Measurements from ENCODE around the gene ELL.

The ELL gene

GRCh38 chr19:18469069-18469846 lies 52.6 kb downstream of the ELL start:
- Mint-ChIP-seq H3K27ac (no peak overlapping the region), H3K4me1 (ENCODE audit: low read depth) (peaks cover 12% of the 10 kb centered on the region), H3K27me3 (ENCODE audit: low read depth) (no peaks in the 10 kb centered on the region), H3K9me3 (no peaks in the 10 kb centered on the region), H3K4me3 (no peak overlapping the region), H3K36me3 (ENCODE audit: low read depth) (peaks cover 10% of the 10 kb centered on the region)
- DNase-seq (ENCODE audit: low spot score) = peak; percentile 47

GRCh38 chr19:18468517-18468916 lies 53.4 kb downstream of the ELL start:
- H3K27me3 Mint-ChIP-seq (ENCODE audit: low read depth) = no peaks in the 10 kb centered on the region
- H3K9me3 Mint-ChIP-seq = no peaks in the 10 kb centered on the region
- no peak overlapping the region for H3K4me3 Mint-ChIP-seq
- no peak overlapping the region for H3K27ac Mint-ChIP-seq
- H3K4me1 Mint-ChIP-seq (ENCODE audit: low read depth) = peaks cover 13% of the 10 kb centered on the region
- H3K36me3 Mint-ChIP-seq (ENCODE audit: low read depth) = peaks cover 10% of the 10 kb centered on the region
- DNase-seq (ENCODE audit: low spot score) = no peak

- no peak for DNase-seq (ENCODE audit: low spot score)
- peaks cover 12% of the 10 kb centered on the region for H3K36me3 Mint-ChIP-seq (ENCODE audit: low read depth)
- no peaks in the 10 kb centered on the region for H3K27me3 Mint-ChIP-seq (ENCODE audit: low read depth)
- H3K27ac Mint-ChIP-seq = peak overlapping the region; percentile 9
- H3K4me1 Mint-ChIP-seq (ENCODE audit: low read depth) = peaks cover 13% of the 10 kb centered on the region
- H3K9me3 Mint-ChIP-seq = no peaks in the 10 kb centered on the region
- no peak overlapping the region for H3K4me3 Mint-ChIP-seq
Observed at GRCh38 chr19:18467978-18468377, 53.9 kb downstream of the ELL start.

- Mint-ChIP-seq H3K27me3 (ENCODE audit: low read depth) (no peaks in the 10 kb centered on the region), H3K9me3 (no peaks in the 10 kb centered on the region), H3K36me3 (ENCODE audit: low read depth) (peaks cover 18% of the 10 kb centered on the region), H3K4me1 (ENCODE audit: low read depth) (peaks cover 13% of the 10 kb centered on the region), H3K4me3 (no peak overlapping the region), H3K27ac (no peak overlapping the region)
- no peak for DNase-seq (ENCODE audit: low spot score)
Observed at GRCh38 chr19:18466354-18466753, 55.5 kb downstream of the ELL start.

DNA sequence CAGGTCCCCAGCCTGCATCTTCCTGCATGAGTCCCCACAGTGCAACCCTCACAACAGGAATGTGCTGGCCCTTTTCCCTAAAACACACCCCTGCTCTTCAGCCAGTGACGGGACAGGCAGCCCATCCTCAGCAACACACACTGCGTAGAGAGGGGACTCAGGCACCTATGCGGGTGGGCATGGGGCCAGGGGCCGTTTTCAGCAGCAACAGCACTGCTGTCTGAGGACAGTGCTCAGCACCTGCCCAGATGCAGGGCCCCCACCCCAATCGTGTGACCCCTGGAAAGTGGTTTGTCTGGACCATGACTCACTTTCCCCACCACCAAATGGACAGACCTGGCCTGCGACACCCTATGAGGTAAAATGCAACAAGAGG lies 55.9 kb downstream of the ELL start:
- H3K36me3 Mint-ChIP-seq (ENCODE audit: low read depth) = peaks cover 19% of the 10 kb centered on the region
- H3K4me1 Mint-ChIP-seq (ENCODE audit: low read depth) = peaks cover 13% of the 10 kb centered on the region
- no peaks in the 10 kb centered on the region for H3K27me3 Mint-ChIP-seq (ENCODE audit: low read depth)
- H3K27ac Mint-ChIP-seq = no peak overlapping the region
- no peak overlapping the region for H3K4me3 Mint-ChIP-seq
- no peaks in the 10 kb centered on the region for H3K9me3 Mint-ChIP-seq
- no peak for DNase-seq (ENCODE audit: low spot score)

- Mint-ChIP-seq H3K4me1 (ENCODE audit: low read depth) (peaks cover 13% of the 10 kb centered on the region), H3K4me3 (no peak overlapping the region), H3K36me3 (ENCODE audit: low read depth) (peaks cover 21% of the 10 kb centered on the region), H3K27me3 (ENCODE audit: low read depth) (no peaks in the 10 kb centered on the region), H3K27ac (peak overlapping the region; percentile 8), H3K9me3 (no peaks in the 10 kb centered on the region)
- no peak for DNase-seq (ENCODE audit: low spot score)
Observed at GRCh38 chr19:18465214-18465963, 56.5 kb downstream of the ELL start.

- DNase-seq (ENCODE audit: low spot score) = no peak
- Mint-ChIP-seq H3K27ac (peak overlapping the region; percentile 57), H3K27me3 (ENCODE audit: low read depth) (no peaks in the 10 kb centered on the region), H3K9me3 (no peaks in the 10 kb centered on the region), H3K36me3 (ENCODE audit: low read depth) (peaks cover 21% of the 10 kb centered on the region), H3K4me3 (no peak overlapping the region), H3K4me1 (ENCODE audit: low read depth) (peaks cover 11% of the 10 kb centered on the region)
Observed at GRCh38 chr19:18464646-18465045, 57.2 kb downstream of the ELL start.

DNA sequence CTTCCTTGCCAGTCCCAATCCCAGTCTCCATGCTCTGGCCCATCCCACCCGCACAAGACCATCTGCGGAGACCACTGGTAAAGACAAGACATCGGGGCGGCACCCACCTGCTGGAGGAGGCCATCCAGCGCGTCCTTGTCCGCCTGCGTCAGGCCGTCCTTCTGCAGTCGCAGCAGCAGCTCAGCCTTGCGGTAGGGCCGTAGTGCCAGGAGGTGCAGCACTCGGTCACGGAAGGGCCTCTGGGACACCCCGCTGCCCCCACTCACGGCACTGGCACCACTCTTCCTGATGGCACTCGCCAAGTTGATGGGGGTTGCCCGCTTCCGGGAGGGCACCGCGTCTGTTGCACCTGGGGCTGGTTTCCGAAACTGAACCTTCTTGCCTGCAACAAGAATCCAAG lies 60.4 kb downstream of the ELL start:
- Mint-ChIP-seq H3K36me3 (ENCODE audit: low read depth) (peaks cover 19% of the 10 kb centered on the region), H3K4me1 (ENCODE audit: low read depth) (peaks cover 6% of the 10 kb centered on the region), H3K4me3 (no peak overlapping the region), H3K9me3 (no peaks in the 10 kb centered on the region), H3K27ac (no peak overlapping the region), H3K27me3 (ENCODE audit: low read depth) (no peaks in the 10 kb centered on the region)
- DNase-seq (ENCODE audit: low spot score) = no peak

DNA sequence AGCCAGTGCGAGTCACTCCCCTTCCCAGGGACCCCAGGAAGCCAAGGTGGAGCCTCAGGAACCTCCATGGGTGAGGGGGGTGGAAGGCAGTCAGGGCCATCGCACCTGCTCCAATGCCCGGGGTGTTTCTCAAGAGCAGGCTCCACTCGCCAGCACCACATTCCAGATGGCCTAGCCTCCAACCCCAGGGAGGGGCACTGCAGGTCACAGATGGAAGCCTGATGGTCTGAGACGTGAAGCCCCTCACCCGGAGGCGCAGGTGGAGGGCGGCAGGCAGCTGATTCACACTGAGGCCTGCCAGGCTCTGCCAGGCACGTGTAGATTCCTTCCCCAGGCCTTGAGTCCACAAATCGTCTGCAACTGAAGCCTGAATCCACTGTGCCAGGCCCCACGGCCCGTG lies 61.0 kb downstream of the ELL start:
- DNase-seq (ENCODE audit: low spot score) = no peak
- H3K9me3 Mint-ChIP-seq = no peaks in the 10 kb centered on the region
- no peaks in the 10 kb centered on the region for H3K27me3 Mint-ChIP-seq (ENCODE audit: low read depth)
- peaks cover 24% of the 10 kb centered on the region for H3K36me3 Mint-ChIP-seq (ENCODE audit: low read depth)
- no peak overlapping the region for H3K27ac Mint-ChIP-seq
- H3K4me3 Mint-ChIP-seq = no peak overlapping the region
- H3K4me1 Mint-ChIP-seq (ENCODE audit: low read depth) = peaks cover 6% of the 10 kb centered on the region

GRCh38 chr19:18457483-18458331 lies 64.2 kb downstream of the ELL start:
- peaks cover 19% of the 10 kb centered on the region for H3K36me3 Mint-ChIP-seq (ENCODE audit: low read depth)
- no peak overlapping the region for H3K4me3 Mint-ChIP-seq
- H3K9me3 Mint-ChIP-seq = no peaks in the 10 kb centered on the region
- no peak overlapping the region for H3K27ac Mint-ChIP-seq
- DNase-seq (ENCODE audit: low spot score) = no peak
- no peaks in the 10 kb centered on the region for H3K27me3 Mint-ChIP-seq (ENCODE audit: low read depth)
- H3K4me1 Mint-ChIP-seq (ENCODE audit: low read depth) = no peaks in the 10 kb centered on the region

GRCh38 chr19:18456974-18457373 lies 64.9 kb downstream of the ELL start:
- Mint-ChIP-seq H3K4me1 (ENCODE audit: low read depth) (no peaks in the 10 kb centered on the region), H3K27me3 (ENCODE audit: low read depth) (no peaks in the 10 kb centered on the region), H3K27ac (no peak overlapping the region), H3K9me3 (no peaks in the 10 kb centered on the region), H3K36me3 (ENCODE audit: low read depth) (peaks cover 20% of the 10 kb centered on the region), H3K4me3 (no peak overlapping the region)
- no peak for DNase-seq (ENCODE audit: low spot score)

DNA sequence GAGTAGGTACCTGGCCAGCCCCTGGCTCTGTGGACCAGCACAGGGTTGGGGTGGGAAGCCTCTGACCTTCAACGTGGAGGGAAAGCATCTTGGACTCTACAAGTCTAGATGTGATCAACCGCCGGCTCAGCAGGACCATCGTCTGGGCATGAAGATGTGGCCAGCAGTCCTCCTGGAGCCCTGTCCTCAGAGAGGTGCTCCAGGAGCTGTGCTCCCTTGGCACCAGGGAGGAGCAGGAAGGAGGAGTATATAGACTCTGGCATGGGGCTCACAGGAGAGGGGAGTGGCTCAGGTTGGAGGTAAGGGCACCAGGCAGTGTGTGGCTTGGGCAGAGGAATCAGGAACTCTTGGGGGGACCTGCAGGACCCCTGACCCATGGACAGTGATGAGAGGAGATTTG lies 65.6 kb downstream of the ELL start:
- H3K27ac Mint-ChIP-seq = no peak overlapping the region
- no peaks in the 10 kb centered on the region for H3K27me3 Mint-ChIP-seq (ENCODE audit: low read depth)
- no peak for DNase-seq (ENCODE audit: low spot score)
- H3K36me3 Mint-ChIP-seq (ENCODE audit: low read depth) = peaks cover 15% of the 10 kb centered on the region
- no peaks in the 10 kb centered on the region for H3K9me3 Mint-ChIP-seq
- H3K4me1 Mint-ChIP-seq (ENCODE audit: low read depth) = no peaks in the 10 kb centered on the region
- no peak overlapping the region for H3K4me3 Mint-ChIP-seq

DNA sequence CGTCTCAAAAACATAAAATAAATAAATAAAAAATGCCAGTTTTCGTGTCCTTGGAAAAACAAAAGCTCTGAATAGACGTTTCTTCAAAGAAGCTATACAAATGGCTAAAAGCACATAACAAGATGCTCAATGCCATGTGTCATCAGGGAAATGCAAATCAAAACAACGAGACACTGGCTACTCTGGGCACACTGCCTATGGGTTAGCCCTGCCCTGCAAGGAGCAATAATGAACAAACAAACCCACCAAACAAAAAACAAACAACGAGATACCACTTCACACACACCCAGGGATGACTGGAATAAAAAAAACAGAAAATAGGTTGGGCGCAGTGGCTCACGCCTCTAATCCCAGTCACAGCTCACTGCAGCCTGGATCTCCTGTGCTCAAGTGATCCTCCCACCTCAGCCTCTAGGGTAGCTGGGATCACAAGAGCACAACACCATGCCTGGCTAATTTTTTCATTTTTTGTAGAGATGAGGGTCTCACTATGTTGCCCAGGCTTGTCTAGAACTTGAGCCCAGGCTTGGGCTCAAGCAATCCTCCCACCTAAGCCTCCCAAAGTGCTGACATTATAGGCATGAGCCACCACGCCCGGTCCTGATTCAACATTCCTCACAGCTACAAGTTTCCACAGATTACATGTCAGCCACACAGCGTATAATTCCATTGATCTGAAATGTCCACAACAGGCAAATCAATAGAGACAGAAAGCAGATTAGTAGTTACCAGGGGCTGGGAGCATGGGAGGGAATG lies 68.4 kb downstream of the ELL start:
- no peak overlapping the region for H3K27ac Mint-ChIP-seq

More for the DNA sequence above, 68.4 kb downstream of the ELL start:
- Mint-ChIP-seq H3K27me3 (ENCODE audit: low read depth) (no peaks in the 10 kb centered on the region), H3K4me3 (no peak overlapping the region), H3K4me1 (ENCODE audit: low read depth) (peaks cover 4% of the 10 kb centered on the region), H3K9me3 (no peaks in the 10 kb centered on the region), H3K36me3 (ENCODE audit: low read depth) (peaks cover 20% of the 10 kb centered on the region)
- no peak for DNase-seq (ENCODE audit: low spot score)

All from T-helper 2 cell treated with Interferon-gamma antibody and Interleukin-4, amounts not matched to agents 5 μg/mL and 100 μg/mL, for 36 hours (primary cell).